HG02623 (cell line): ENCODE data around the gene P2RX3.
A peak's percentile ranks its signal among the peaks of the same experiment; 100 is the strongest.
"Not testable (repeated sequence)": the region's sequence is repeated elsewhere in the genome, so short reads cannot be mapped to it uniquely, and the experiment has no call there.

Source experiments
- ATAC-seq: cut with Tn5 transposase; IDR thresholded peaks from one replicate; pipeline ENCODE4 v1.9.1; 2021; ENCODE audit warnings: moderate library complexity; ENCODE audit not compliant: unreplicated experiment

Gene P2RX3

DNA sequence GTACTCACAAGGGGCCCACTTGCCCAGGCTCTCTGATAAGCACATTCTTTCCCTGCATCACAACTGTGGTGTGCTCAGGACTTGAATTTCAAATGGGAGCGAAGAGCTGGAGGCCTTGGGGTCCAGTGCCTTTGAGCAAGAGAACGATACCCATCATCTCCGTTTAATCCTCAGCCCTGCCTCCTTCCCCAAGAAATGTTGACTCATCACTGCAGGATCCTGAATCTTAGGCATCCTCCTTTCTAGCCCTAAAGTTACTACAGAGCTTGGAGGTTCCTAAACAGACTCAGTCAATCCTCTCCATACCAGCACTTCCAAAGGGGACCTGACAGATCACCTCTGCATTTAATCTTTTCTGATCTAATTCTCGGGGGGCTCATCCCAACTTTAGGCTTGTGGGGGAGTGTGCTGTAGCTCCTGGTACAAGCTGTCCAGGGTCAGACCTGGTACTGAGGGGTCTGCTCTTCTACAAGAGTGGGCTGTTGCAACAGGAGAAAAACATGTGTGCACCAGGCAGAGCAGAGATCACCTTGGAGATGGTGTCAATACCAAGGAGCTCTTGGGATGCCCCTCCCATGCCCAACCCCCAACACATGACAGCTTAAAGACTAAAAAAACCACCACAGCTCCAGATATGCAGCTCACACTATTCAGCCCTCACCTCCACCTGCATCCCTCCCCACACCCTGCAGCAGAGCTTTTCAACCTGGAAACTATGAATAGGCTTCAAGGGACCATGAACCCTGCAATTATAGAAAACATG lies 56.2 kb downstream of the P2RX3 start:
- ATAC-seq: no peak

DNA sequence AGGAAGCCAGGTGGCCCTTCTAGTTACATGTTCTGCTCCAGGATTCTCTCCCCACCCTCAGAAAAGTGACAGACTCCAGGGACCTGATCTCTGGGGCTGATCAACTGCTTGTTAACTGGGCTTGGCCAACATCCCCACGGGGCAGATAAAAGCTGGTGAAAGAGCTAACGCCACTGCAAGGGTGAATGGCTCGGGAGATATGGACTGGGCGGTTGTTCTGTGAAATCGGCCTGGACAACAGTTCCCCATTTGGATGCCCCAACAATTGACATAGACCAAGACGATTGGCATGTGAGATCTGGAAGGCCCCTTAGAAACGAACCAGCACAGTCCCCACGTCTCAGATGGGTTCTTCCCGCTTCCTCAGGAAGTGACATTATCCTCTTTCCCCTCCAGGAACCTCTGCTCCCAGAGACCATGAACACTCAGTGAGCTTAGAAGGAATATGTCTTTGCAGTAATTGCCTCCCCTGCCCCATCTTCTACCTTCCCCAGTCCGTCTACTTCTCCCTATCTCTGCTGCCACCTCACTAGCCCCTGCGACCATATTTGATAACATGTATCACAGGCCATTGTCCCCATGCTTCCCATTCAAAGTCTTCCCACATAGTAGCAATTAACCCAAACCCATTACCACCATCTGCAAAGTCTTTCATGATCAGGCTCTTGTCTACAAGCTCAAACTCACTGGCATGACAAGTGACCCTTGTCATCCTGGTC lies 57.9 kb downstream of the P2RX3 start:
- no peak for ATAC-seq

DNA sequence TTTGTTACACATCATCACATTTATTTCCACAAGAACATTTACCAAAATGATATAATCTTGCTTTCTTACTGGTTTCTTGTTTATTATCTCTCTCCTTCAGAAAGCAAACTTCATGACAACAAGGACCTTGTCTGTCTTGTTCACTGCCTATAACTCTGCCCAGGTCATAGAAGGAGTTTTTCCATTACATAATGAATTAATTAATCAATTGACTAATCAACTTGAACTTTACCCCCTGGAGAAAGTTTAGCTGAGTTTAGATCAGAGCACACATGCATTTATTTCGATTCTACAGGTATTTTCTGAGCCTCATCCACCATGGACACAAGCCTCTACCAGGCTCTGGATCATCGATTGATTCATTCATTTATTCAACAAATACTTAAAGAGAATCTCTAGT lies 58.6 kb downstream of the P2RX3 start:
- no peak for ATAC-seq

DNA sequence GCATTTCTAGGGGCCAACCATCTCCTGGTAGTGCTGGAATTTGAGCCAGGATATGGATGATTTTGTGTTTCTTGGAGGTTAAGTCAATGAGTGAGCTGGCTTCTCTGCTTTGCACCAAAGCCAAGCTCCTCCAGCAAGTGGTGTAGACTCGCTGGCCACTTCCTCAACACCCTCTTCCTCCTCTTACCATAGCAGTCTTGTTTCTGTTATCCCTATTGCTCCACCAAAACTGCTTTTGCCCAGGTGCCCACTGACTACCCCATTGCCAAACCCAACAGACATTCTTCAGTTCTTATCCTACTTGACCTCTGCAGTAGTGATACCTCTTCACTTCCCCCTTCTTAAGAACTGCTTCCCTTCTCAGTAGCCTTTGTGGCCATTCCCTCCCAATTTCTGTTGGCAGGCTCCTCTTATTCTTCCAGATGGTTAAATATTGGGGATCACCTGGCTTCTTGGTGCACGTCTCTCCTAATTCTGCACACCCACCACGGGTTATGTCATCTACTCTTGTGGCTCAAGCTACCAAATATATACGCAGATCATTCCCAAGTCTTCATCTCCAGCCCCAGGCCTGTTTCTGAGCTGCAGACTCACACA lies 59.3 kb downstream of the P2RX3 start:
- ATAC-seq: no peak

DNA sequence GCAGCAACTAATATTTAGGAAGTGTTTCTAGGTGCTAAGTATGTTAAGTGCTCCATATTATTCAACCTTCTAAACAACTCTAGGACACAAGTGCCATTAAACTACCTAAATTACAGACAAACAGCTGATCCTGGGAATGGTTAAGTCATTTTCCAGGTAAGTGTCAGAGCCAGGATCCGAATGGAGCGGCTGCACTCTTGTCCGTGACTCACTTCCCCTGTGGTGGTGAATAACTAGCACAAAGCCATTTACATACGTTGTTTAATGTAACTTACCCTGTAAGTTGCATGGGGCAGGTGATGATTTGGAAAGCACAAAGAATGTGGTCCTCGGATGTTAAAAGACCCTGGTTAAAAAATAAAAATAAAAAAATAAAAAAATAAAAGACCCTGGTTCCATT lies 61.1 kb downstream of the P2RX3 start:
- no peak for ATAC-seq

DNA sequence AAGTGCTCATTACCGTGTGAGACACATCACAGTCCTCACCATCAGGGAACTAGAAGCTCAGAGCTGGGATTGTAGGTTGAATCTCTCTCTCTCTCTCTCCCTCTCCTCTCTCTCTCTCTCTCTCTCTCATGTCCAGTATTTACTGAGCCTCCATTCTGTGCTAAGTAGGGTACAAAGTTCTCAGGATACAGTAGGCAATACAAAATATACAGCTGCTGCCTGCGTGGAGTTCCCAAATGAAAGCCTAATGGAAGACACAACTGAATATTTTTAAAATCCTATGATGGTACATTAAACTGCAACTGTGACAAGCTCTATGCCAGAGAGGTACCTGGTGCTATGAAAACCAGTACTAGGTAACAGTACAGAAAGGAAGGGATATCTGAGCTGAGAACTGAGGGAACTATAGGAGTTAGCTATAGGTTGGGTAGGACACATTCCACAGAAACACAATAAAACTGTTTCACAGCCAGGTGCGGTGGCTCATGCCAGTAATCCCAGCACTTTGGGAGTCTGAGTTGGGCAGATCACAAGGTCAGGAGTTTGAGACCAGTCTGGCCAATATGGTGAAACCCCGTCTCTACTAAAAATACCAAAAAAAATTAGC lies 61.9 kb downstream of the P2RX3 start:
- no peak for ATAC-seq

DNA sequence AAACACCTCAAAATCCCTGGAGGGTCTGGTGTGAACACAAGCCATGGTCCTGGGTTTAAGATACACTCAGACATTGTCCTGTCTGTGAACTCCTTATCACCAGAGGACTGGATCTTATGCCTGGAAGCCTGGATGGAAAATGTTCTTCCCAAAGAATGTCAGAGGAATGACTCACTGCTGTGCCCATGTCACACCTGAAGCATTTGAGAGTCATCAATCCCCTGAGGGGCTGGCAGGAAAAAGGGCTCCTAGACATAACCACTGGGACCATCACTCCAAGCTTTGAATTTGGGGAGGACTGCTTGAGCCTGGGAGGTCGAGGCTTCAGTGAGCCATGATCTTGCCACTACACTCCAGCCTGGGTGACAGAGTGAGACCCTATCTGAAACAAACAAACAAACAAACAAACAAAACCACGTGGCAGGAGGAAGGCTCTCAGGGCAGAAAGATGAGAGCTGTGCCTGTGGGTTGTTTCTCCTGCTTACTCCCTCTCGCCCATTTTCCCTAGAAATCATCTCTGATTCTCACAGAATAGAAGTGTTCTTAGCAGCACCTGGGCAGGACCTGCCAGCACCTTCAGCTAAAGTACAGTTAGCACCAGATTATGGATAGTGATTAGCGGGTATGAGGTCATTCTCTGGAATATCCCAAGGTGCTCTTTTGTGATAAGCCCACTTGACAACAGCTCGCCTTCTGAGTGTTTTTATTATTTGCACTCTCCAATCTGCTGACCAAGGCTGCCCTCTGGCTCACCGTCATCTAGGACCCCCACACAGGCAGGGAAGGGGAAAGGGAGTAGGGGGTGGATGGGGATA lies 64.2 kb downstream of the P2RX3 start:
- ATAC-seq: no peak

DNA sequence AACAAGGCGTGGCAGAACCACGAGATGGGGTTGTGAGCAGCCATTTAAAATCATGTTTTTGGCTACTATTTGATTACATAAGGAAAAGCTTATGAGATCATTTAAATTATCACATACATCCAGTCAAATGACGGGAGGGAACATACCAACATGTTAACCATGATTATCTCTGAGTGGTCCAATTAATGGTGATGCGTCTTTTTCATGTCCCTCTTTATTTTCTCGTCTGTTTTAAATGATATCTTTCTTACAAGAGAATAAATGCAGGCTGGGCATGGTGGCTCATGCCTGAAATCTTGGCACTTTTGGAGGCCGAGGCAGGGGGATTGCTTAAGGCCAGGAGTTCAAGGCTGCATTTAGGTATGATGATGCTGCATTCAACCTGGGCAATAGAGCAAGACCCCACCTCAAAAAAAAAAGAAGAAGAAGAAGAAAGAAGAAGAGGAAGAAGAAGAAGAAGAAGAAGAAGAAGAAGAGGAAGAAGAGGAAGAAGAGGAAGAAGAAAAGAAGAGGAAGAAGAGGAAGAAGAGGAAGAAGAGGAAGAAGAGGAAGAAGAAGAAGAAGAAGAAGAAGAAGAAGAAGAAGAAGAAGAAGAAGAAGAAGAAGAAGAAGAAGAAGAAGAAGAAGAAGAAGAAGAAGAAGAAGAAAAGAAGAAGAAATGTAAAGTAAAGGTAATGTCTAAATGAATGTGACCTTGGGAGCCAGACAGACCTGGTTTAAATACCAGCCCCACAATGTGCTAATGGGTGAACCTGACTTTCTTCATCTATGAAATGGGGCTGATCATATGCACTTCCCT lies 65.0 kb downstream of the P2RX3 start:
- ATAC-seq: not testable (repeated sequence)

DNA sequence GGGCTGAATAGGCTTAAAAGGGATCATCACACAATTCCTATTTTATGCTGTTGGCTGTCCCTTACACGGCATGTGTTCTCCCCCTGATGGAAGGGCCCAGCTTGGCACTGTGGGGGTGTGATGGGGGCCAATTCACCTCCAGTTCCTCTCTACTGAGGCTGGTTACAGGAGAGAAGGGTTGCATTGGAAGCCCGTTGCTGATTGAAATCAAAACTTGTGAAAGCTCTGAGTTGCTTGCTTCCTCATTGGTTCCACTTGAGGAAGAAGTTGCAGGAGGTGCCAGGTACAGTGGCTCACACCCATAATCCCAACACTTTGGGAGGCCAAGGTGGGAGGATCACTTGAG lies 65.6 kb downstream of the P2RX3 start:
- no peak for ATAC-seq

DNA sequence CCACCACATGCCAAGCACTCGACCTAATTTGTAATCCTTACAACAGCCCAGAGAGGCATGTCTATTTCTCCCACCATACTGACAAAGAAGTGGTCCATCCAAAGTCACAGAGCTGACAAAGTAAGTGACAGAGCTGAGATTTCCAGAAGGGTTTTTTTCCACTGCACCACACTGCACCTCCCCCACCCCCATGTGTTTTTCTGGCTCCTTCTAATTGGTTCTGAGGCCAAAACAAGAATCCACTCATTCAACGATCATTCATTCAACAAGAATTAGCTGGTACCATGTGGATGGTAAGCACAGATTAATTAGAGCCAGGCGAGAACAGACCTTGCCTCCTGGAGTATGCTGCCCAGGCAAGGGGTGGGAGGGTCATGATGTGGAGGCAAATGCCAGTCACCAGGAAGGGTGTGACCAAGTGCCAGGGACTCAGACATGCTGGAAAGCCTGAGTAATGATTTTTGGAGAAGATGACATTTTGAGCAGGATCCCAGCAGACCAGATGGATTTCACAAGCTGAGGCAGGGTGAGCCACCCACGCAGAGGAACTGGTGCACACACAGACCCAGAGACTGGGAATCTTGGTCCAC lies 67.2 kb downstream of the P2RX3 start:
- no peak for ATAC-seq

DNA sequence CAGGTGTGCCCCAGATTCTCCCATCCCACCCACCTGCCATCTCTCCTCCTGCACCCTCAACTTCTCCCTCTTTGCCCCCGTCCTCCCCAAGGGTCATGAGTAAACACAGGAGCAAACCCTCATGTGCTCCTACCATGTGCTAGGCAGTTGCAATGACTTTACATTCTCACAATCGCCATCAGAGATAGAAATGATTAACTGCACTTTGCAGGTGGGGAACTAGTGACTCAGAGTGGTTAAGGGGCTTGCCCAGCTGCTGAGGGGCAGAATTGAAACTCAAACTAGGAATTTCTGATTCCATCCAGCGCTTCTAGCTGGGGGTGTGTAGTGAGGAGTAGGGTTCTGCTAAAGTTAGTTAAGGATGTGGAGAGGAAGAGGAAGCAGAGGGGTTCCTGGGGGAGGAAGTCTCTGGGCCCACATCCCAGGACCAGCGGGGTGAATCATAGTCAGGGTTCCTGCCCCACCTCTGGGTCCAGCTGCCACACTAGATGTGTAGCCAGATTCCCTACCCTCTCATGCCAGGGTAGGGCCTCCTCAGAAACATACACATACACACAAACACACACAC lies 68.3 kb downstream of the P2RX3 start:
- ATAC-seq: peak; percentile 82

DNA sequence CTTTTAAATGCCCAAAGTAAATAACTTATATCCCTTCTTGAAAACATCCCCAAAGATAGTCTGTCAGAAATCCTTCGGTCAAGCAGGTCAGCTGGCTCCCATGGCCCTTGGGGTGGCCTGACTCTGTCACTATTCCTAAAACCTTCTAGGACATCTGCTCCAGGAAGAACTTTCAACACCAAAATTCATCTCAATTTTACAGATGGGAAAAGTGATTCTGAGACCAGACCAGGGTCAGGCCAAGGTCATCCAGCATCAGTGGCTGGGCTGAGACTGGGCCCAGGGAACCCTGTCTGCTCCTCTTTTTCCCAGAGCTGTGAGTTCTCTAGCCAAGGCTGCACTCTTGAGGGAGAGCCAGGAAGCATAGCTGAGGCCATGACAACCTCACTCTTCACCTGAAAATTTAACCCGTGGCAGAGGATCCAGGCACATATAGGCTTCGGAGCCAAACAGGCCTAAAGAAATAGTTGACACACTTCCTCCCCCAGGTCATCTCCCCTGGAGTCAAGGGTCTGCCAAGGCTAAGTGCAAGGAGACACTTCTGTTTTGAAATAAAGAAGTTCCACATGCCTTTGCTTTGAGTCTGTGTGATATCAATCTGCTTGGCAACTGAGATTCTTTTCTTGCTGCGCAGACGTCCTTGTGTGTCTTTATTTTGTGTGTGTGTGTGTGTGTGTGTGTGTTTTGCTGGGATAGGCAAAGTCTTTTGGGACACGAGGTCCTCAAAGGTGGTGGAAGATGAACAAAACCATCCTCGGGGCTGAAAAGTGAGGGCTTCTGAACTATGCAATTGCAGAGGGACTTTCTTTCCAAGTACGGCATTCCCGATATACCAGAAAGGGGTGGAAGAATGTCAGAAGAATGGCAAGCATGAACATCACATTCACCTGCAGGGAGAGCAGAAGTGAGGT lies 69.1 kb downstream of the P2RX3 start:
- ATAC-seq: no peak

DNA sequence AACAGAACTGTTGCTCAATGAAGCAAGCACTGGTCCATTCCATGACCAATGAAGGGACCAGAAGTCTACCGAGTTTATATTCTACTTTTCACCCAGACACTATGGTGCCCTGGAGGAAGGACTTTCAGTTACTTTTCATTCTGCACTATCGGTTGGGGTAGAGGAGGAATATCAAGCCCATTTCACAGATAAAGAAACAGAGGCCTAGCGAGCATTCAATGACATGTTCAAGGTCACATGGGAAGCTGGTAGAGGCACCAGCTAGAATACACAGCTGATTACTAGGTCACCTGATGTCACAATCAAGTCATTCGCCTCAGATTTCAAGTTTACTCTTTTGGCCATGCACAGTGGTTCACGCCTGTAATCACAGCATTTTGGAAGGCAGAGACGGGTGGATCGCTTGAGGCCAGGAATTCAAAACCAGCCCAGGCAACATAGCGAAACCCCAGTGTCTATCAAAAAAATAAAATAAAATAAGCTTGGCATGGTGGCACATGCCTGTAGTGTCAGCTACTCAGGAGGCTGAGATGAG lies 69.9 kb downstream of the P2RX3 start:
- no peak for ATAC-seq

DNA sequence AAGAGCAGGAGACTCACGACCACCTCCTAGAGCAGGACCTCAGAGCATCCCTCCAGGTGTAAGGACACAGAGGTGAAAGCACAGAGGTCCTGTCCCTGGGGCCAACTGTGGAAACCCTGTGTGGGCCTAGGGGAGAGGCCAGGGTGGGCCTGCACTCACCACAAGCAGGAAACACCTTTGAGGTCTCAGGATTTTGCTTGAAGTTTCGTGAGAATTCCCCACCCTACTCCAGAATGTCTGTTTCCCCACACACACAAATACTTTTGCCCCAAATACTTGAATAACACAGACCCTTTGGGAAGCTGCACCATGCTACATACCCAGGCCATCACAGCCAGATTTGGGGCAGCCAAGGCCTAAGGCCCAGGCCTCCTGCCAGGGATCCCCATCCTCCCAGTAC lies 70.6 kb downstream of the P2RX3 start:
- no peak for ATAC-seq

DNA sequence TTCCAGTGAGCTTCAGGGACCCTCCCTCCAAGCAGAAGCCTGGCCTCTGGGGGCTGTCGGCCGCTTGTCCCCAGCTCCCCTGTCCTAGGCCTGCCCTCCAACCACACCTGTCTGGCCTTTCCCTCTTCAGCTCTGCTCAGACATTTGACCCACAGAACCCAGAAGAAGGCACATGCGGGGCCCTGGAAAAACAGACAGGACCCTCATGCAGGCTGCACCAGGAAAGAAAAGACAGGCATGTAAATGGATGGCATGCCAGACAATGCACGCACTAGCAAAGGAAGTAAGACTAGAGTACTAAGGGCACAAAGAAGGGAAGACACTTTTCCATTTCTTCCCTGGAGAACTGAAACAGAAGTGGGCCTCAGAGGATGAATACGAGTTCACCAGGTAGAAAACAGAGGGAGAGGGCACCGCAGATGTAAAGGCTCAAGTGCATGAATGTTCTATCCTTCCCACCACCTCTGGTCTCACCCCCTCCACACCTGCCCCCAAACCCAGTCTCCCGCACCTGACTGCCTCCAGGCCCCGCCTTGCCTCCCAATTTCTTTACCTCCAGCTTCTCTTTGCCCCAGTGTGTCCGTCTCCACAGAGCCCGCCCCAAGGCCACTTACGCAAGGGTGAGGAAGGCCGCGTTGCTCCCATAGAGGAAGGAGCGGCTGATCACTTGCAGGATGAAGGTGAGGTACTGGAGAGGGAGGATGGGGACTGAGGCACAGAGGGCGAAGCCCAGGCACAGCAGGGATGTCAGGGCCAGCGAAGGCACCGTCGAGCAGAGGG lies 71.4 kb downstream of the P2RX3 start:
- ATAC-seq: no peak

DNA sequence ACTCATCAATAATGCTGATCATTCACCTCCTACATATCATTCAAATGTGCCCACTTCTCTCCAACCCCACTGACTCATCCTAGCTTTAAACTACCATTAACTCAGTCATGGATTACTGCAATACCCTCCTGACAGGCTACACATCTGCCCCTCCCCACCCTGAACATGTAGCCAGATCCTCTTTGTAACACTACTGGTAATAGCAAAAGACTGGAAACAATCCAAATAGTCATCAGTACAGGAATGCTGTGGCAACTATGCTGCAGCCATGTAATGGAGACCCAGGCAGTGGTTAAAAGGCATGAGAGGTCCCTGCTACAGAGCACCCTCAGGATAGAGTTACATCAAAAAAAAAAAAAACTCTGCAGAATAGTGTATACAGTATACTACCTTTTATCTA lies 72.1 kb downstream of the P2RX3 start:
- no peak for ATAC-seq

DNA sequence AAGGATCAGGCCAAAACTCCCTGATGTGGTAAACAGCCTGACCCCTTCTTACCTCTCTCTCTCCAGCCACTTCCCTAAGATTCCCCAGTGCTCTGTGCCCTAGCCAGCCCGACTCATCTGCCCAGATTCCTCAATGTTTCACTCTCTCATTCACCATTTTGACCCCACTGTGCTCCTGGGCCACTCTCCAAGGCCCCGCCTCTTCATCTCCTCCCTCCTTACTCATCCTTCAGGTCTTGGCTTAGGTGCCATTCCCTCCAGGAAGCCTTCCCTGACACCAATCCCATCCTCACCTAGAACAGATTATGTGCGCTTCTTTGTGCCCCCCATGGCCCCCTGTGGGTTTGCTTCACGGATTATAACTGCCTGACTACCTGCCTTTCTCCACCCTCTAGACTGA lies 75.5 kb downstream of the P2RX3 start:
- no peak for ATAC-seq
